ENCODE measurements around the gene HMGN2. TPM values are rescaled to one million over a fixed set of nuclear protein-coding genes. Genes with fewer than 3 reads are reported as not detected.
A peak's percentile ranks its signal among the peaks of the same experiment; 100 is the strongest.

HMGN2 gene
- polyA plus RNA-seq, 1 donor: 671 TPM

DNA sequence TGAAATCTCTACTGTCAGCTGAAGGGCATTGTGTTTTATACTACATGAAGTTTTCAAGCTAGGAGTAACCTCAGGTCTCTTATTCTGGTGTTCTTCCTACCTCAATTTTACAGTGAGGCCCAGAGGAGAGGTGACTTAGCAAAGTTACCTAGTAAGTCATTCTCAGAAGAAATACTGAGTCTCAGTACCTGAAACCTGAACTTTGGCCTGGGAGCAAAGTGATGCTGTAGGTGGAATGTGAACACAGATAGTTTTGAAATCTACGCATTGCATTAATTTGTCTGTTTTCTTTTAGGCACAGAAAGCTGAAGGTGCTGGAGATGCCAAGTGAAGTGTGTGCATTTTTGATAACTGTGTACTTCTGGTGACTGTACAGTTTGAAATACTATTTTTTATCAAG, 2.6 kb downstream of the HMGN2 start:
- H3K36me3 ChIP-seq (ENCODE audit: control insufficient read depth, insufficient read depth, low read length): peaks cover 35% of the 10 kb centered on the region
- H3K4me3 ChIP-seq (ENCODE audit: low read length): no peak overlapping the region
- DNase-seq: peak; percentile 49 to 68
- peaks cover 31% of the 10 kb centered on the region for H3K4me1 ChIP-seq (ENCODE audit: control insufficient read depth, insufficient read depth, low read length)
- H3K9me3 ChIP-seq (ENCODE audit: control insufficient read depth, low read depth, low read length): no peaks in the 10 kb centered on the region
- no CpG with 5 or more reads among the region's 1 CpG for WGBS (ENCODE audit: insufficient coverage, low lambda C conversion rate)
- peak overlapping the region; percentile 59 for H3K27ac ChIP-seq (ENCODE audit: low read length)
- H3K27me3 ChIP-seq (ENCODE audit: control insufficient read depth, insufficient read depth, low read length): no peaks in the 10 kb centered on the region

DNA sequence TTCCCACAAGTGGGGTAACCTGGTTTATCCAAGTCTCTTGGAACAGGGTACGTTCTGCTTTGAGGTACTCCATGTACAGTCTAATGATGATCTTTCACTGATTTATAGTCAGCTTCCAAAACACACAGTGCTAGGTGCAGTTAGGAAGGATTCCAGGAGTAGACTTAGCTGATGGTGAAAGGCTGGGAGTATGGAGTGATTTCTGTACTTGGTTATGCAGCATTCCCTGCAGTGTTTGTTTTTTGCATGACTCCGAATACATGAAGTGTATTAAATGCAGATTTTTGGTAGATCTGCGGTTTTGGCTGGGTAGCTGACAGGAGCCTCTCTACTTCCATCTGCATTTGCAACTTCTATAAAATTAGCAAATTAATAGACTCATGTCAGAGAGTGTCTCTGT, 3.7 kb downstream of the HMGN2 start:
- no peak overlapping the region for H3K4me3 ChIP-seq (ENCODE audit: low read length)
- no peak for DNase-seq
- no peak overlapping the region for H3K27ac ChIP-seq (ENCODE audit: low read length)
- peaks cover 35% of the 10 kb centered on the region for H3K36me3 ChIP-seq (ENCODE audit: control insufficient read depth, insufficient read depth, low read length)
- WGBS (ENCODE audit: insufficient coverage, low lambda C conversion rate): 82% methylated on average over 2 of the region's 3 CpGs
- H3K9me3 ChIP-seq (ENCODE audit: control insufficient read depth, low read depth, low read length): no peaks in the 10 kb centered on the region
- no peaks in the 10 kb centered on the region for H3K27me3 ChIP-seq (ENCODE audit: control insufficient read depth, insufficient read depth, low read length)
- H3K4me1 ChIP-seq (ENCODE audit: control insufficient read depth, insufficient read depth, low read length): peaks cover 24% of the 10 kb centered on the region

- peaks cover 35% of the 10 kb centered on the region for H3K36me3 ChIP-seq (ENCODE audit: control insufficient read depth, insufficient read depth, low read length)
- no peak overlapping the region for H3K4me3 ChIP-seq (ENCODE audit: low read length)
- no peaks in the 10 kb centered on the region for H3K27me3 ChIP-seq (ENCODE audit: control insufficient read depth, insufficient read depth, low read length)
- DNase-seq: no peak
- H3K4me1 ChIP-seq (ENCODE audit: control insufficient read depth, insufficient read depth, low read length): peaks cover 14% of the 10 kb centered on the region
- WGBS (ENCODE audit: insufficient coverage, low lambda C conversion rate): 40% methylated on average over 1 of the region's 4 CpGs
- H3K9me3 ChIP-seq (ENCODE audit: control insufficient read depth, low read depth, low read length): no peaks in the 10 kb centered on the region
- no peak overlapping the region for H3K27ac ChIP-seq (ENCODE audit: low read length)
Observed at GRCh38 chr1:26476958-26477357, 4.7 kb downstream of the HMGN2 start.

DNA sequence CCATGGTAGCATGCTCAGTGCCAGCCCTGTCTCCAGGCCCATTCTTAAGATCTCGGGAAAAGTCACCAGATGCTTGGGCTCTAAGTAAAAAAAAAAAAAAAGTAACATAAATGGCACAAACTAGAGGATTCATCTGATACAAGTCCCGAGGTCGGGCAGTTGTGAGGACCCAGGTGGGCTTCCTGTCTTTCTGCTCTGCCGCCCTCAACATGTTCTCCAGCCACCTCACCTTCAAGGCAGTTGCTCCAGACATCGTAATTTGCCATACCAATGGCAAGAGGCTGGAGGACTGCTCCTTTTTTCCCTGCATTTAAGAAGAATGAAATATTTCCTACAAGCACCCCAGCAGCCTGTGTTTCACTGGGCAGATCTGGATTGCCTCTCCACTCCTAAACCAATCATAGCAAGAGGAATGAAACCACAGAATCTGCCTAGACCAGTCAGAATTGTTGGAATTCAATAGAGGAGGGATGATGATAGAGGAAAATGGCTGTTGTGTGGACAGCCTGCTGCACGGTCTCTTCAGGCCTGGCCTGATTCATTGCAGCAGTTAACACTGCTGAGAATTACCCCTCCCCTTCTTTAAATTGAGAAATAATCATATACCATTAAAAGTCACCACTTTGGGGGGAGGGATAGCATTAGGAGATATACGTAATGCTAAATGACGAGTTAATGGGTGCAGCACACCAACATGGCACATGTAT, 5.4 kb downstream of the HMGN2 start:
- Histone ChIP-seq H3K4me1 (ENCODE audit: control insufficient read depth, insufficient read depth, low read length) (peaks cover 14% of the 10 kb centered on the region), H3K36me3 (ENCODE audit: control insufficient read depth, insufficient read depth, low read length) (peaks cover 35% of the 10 kb centered on the region), H3K27me3 (ENCODE audit: control insufficient read depth, insufficient read depth, low read length) (no peaks in the 10 kb centered on the region), H3K27ac (ENCODE audit: low read length) (no peak overlapping the region), H3K9me3 (ENCODE audit: control insufficient read depth, low read depth, low read length) (no peaks in the 10 kb centered on the region), H3K4me3 (ENCODE audit: low read length) (no peak overlapping the region)
- no peak for DNase-seq
- WGBS (ENCODE audit: insufficient coverage, low lambda C conversion rate): 100% methylated on average over 1 of the region's 8 CpGs

- Histone ChIP-seq H3K9me3 (ENCODE audit: control insufficient read depth, low read depth, low read length) (no peaks in the 10 kb centered on the region), H3K27ac (ENCODE audit: low read length) (no peak overlapping the region), H3K4me3 (ENCODE audit: low read length) (no peak overlapping the region), H3K4me1 (ENCODE audit: control insufficient read depth, insufficient read depth, low read length) (peaks cover 14% of the 10 kb centered on the region), H3K27me3 (ENCODE audit: control insufficient read depth, insufficient read depth, low read length) (no peaks in the 10 kb centered on the region), H3K36me3 (ENCODE audit: control insufficient read depth, insufficient read depth, low read length) (peaks cover 35% of the 10 kb centered on the region)
- 100% methylated on average over 1 of the region's 3 CpGs for WGBS (ENCODE audit: insufficient coverage, low lambda C conversion rate)
- DNase-seq: no peak
Observed at GRCh38 chr1:26478159-26478558, 5.9 kb downstream of the HMGN2 start.

GRCh38 chr1:26478988-26479387, 6.7 kb downstream of the HMGN2 start:
- no peak for DNase-seq
- WGBS (ENCODE audit: insufficient coverage, low lambda C conversion rate): 100% methylated on average over 1 of the region's 6 CpGs
- H3K36me3 ChIP-seq (ENCODE audit: control insufficient read depth, insufficient read depth, low read length): peaks cover 30% of the 10 kb centered on the region

GRCh38 chr1:26482921-26483320, 10.7 kb downstream of the HMGN2 start:
- H3K4me1 ChIP-seq (ENCODE audit: control insufficient read depth, insufficient read depth, low read length): no peaks in the 10 kb centered on the region
- H3K4me3 ChIP-seq (ENCODE audit: low read length): no peak overlapping the region
- H3K27ac ChIP-seq (ENCODE audit: low read length): no peak overlapping the region
- no peaks in the 10 kb centered on the region for H3K27me3 ChIP-seq (ENCODE audit: control insufficient read depth, insufficient read depth, low read length)
- H3K36me3 ChIP-seq (ENCODE audit: control insufficient read depth, insufficient read depth, low read length): no peaks in the 10 kb centered on the region
- DNase-seq: no peak
- no peaks in the 10 kb centered on the region for H3K9me3 ChIP-seq (ENCODE audit: control insufficient read depth, low read depth, low read length)
- WGBS (ENCODE audit: insufficient coverage, low lambda C conversion rate): no CpG with 5 or more reads among the region's 2 CpGs

More at GRCh38 chr1:26478988-26479387, 6.7 kb downstream of the HMGN2 start:
- no peak overlapping the region for H3K27ac ChIP-seq (ENCODE audit: low read length)
- no peak overlapping the region for H3K4me3 ChIP-seq (ENCODE audit: low read length)
- no peaks in the 10 kb centered on the region for H3K27me3 ChIP-seq (ENCODE audit: control insufficient read depth, insufficient read depth, low read length)
- peaks cover 10% of the 10 kb centered on the region for H3K4me1 ChIP-seq (ENCODE audit: control insufficient read depth, insufficient read depth, low read length)
- no peaks in the 10 kb centered on the region for H3K9me3 ChIP-seq (ENCODE audit: control insufficient read depth, low read depth, low read length)

GRCh38 chr1:26483980-26484379, 11.7 kb downstream of the HMGN2 start:
- H3K9me3 ChIP-seq (ENCODE audit: control insufficient read depth, low read depth, low read length): no peaks in the 10 kb centered on the region
- no peak overlapping the region for H3K4me3 ChIP-seq (ENCODE audit: low read length)
- H3K27me3 ChIP-seq (ENCODE audit: control insufficient read depth, insufficient read depth, low read length): no peaks in the 10 kb centered on the region
- H3K36me3 ChIP-seq (ENCODE audit: control insufficient read depth, insufficient read depth, low read length): no peaks in the 10 kb centered on the region
- WGBS (ENCODE audit: insufficient coverage, low lambda C conversion rate): no CpG with 5 or more reads among the region's 2 CpGs
- no peaks in the 10 kb centered on the region for H3K4me1 ChIP-seq (ENCODE audit: control insufficient read depth, insufficient read depth, low read length)
- no peak for DNase-seq
- no peak overlapping the region for H3K27ac ChIP-seq (ENCODE audit: low read length)

DNA sequence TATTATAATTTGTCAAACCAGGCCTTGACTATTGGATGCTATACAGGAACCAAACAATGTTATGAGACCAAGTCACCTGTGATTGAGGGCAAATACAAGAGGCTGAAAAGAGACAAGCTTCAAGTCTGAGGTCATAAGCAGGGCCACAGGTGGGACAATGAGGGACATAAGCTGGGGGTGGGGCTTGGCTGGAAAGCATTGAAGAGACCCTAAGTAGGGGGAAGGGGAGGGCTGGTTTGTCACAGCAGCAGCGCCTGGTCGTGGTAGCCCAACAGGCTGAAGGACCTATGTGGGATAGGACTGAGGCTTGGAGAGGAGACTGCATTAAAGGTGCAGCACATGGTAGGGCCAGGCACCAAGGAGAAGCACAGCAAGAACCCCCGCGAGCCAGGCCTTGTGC, 17.9 kb downstream of the HMGN2 start:
- WGBS (ENCODE audit: insufficient coverage, low lambda C conversion rate): no CpG with 5 or more reads among the region's 4 CpGs
- no peak for DNase-seq
- no peaks in the 10 kb centered on the region for H3K4me1 ChIP-seq (ENCODE audit: control insufficient read depth, insufficient read depth, low read length)
- H3K27ac ChIP-seq (ENCODE audit: low read length): no peak overlapping the region
- no peaks in the 10 kb centered on the region for H3K9me3 ChIP-seq (ENCODE audit: control insufficient read depth, low read depth, low read length)
- no peak overlapping the region for H3K4me3 ChIP-seq (ENCODE audit: low read length)
- no peaks in the 10 kb centered on the region for H3K36me3 ChIP-seq (ENCODE audit: control insufficient read depth, insufficient read depth, low read length)
- no peaks in the 10 kb centered on the region for H3K27me3 ChIP-seq (ENCODE audit: control insufficient read depth, insufficient read depth, low read length)

- Histone ChIP-seq H3K4me1 (ENCODE audit: control insufficient read depth, insufficient read depth, low read length) (no peaks in the 10 kb centered on the region), H3K4me3 (ENCODE audit: low read length) (no peak overlapping the region), H3K27ac (ENCODE audit: low read length) (no peak overlapping the region), H3K9me3 (ENCODE audit: control insufficient read depth, low read depth, low read length) (no peaks in the 10 kb centered on the region), H3K36me3 (ENCODE audit: control insufficient read depth, insufficient read depth, low read length) (no peaks in the 10 kb centered on the region), H3K27me3 (ENCODE audit: control insufficient read depth, insufficient read depth, low read length) (no peaks in the 10 kb centered on the region)
- no peak for DNase-seq
- WGBS (ENCODE audit: insufficient coverage, low lambda C conversion rate): 38% methylated on average over 1 of the region's 3 CpGs
Observed at GRCh38 chr1:26493267-26493666, 21.0 kb downstream of the HMGN2 start.

- H3K27ac ChIP-seq (ENCODE audit: low read length): no peak overlapping the region
- WGBS (ENCODE audit: insufficient coverage, low lambda C conversion rate): no CpG with 5 or more reads among the region's 3 CpGs
- no peaks in the 10 kb centered on the region for H3K4me1 ChIP-seq (ENCODE audit: control insufficient read depth, insufficient read depth, low read length)
- DNase-seq: no peak
- H3K4me3 ChIP-seq (ENCODE audit: low read length): no peak overlapping the region
- H3K27me3 ChIP-seq (ENCODE audit: control insufficient read depth, insufficient read depth, low read length): no peaks in the 10 kb centered on the region
- H3K9me3 ChIP-seq (ENCODE audit: control insufficient read depth, low read depth, low read length): no peaks in the 10 kb centered on the region
- H3K36me3 ChIP-seq (ENCODE audit: control insufficient read depth, insufficient read depth, low read length): no peaks in the 10 kb centered on the region
Observed at GRCh38 chr1:26493938-26494337, 21.7 kb downstream of the HMGN2 start.

All from large intestine (tissue), 3 donors.